Measurements from ENCODE around the gene RSPH10B2.

DNA sequence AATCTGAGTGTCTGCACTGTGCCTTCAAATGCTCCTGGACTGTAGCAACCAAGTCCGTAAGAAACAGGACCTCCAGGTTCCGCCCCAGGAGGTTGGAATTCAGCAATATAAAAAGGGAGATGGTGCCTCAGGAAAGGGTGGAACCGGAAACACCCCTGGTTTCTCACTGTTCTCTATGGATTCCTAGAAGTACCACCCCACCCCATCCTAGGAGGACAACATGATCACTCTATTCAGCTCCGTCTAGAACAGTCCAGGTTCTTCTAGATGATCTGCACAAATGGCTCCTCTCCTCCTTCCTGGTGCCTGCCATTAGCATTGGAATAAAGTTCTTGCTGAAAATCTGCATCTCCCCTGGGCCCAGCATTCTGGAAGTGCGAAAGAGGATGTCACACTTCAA is 39.5 kb upstream of the RSPH10B2 start:
- TF ChIP-seq, protein P1, sequence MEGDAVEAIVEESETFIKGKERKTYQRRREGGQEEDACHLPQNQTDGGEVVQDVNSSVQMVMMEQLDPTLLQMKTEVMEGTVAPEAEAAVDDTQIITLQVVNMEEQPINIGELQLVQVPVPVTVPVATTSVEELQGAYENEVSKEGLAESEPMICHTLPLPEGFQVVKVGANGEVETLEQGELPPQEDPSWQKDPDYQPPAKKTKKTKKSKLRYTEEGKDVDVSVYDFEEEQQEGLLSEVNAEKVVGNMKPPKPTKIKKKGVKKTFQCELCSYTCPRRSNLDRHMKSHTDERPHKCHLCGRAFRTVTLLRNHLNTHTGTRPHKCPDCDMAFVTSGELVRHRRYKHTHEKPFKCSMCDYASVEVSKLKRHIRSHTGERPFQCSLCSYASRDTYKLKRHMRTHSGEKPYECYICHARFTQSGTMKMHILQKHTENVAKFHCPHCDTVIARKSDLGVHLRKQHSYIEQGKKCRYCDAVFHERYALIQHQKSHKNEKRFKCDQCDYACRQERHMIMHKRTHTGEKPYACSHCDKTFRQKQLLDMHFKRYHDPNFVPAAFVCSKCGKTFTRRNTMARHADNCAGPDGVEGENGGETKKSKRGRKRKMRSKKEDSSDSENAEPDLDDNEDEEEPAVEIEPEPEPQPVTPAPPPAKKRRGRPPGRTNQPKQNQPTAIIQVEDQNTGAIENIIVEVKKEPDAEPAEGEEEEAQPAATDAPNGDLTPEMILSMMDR (conservative IDR thresholded peaks at IDR 0.05 in 1 of 2, IDR thresholded peaks at IDR 0.05 in 1 of 2; ENCODE audit: extremely low read depth in 1 of 2, insufficient read depth in 1 of 2, low read depth in 1 of 2, low read length in 2 of 2), result no peak
- no peak for TF ChIP-seq EZH2 (IDR thresholded peaks at IDR 0.05; ENCODE audit: borderline replicate concordance, low read length)
